OCI-LY3 (cell line): Measurements from ENCODE around the gene ARSJ.

Experiments used
- H2AFZ ChIP-seq: fragments of 200-600, 300-600 bp; shearing (Covaris generic); 2 replicates; pipeline ENCODE4 v1.6.0; 2014; ENCODE audit warnings: antibody characterized with exemption, low read depth, low read length
- H3K27ac ChIP-seq: fragments of 200-600, 300-600 bp; sonication (generic); 2 replicates; pipeline ENCODE4 v1.5.1; 2014; ENCODE audit warnings: mild to moderate bottlenecking, low read length, moderate library complexity, mixed read lengths
- H3K27me3 ChIP-seq: fragments of 200-600, 300-600 bp; sonication (generic); 2 replicates; pipeline ENCODE4 v1.6.1; 2014; ENCODE audit warnings: low read depth, low read length, mixed read lengths
- H3K36me3 ChIP-seq: fragments of 200-600, 300-600 bp; sonication (generic); replicated peaks from 2 replicates; pipeline ENCODE3; 2014; ENCODE audit warnings: low read depth, low read length, mixed read lengths
- H3K4me1 ChIP-seq: fragments of 300-600, 200-600 bp; sonication (generic); 2 replicates; pipeline ENCODE4 v1.6.1; 2014; ENCODE audit warnings: low read length, mixed read lengths
- H3K4me2 ChIP-seq: fragments of 200-600, 300-600 bp; sonication (generic); 2 replicates; pipeline ENCODE4 v1.6.1; 2014; ENCODE audit warnings: low read length, mixed read lengths
- H3K4me3 ChIP-seq: fragments of 300-600, 200-600 bp; sonication (generic); 2 replicates; pipeline ENCODE4 v1.5.1; 2014; ENCODE audit warnings: antibody characterized with exemption, mild to moderate bottlenecking, low read length, moderate library complexity
- H3K79me2 ChIP-seq: fragments of 300-600, 200-600 bp; shearing (Covaris generic); 2 replicates; pipeline ENCODE4 v1.6.1; 2014; ENCODE audit warnings: mild to moderate bottlenecking, low read length, mixed read lengths
- H3K9ac ChIP-seq: fragments of 300-600, 200-600 bp; shearing (Covaris generic); 2 replicates; pipeline ENCODE4 v1.6.0; 2014; ENCODE audit warnings: mild to moderate bottlenecking, low read length, moderate library complexity
- H3K9me3 ChIP-seq: fragments of 200-600, 300-600 bp; shearing (Covaris generic); 2 replicates; pipeline ENCODE4 v1.6.1; 2014; ENCODE audit warnings: low read length, mixed read lengths; ENCODE audit not compliant: insufficient read depth
- H4K20me1 ChIP-seq: fragments of 200-600, 300-600 bp; sonication (generic); 2 replicates; pipeline ENCODE4 v1.6.1; 2016; ENCODE audit warnings: low read length, mixed read lengths; ENCODE audit not compliant: insufficient read depth
- CTCF ChIP-seq: fragments of 200-600, 300-600 bp; sonication (generic); IDR thresholded peaks from 2 replicates; pipeline ENCODE4 v1.5.1; 2014; ENCODE audit warnings: antibody characterized with exemption, low read length, low read depth
- EZH2phosphoT487 ChIP-seq: fragments of 200-600 bp; shearing (Covaris generic); IDR thresholded peaks from 2 replicates; pipeline ENCODE4 v1.6.1; 2018; ENCODE audit warnings: antibody characterized with exemption, mixed run types, low read depth

ARSJ gene

GRCh38 chr4:113997206-113997605 lies 17.8 kb upstream of the ARSJ start:
- no peak for TF ChIP-seq CTCF
- no peak for TF ChIP-seq EZH2phosphoT487
- no peak overlapping the region for H3K9ac ChIP-seq
- no peaks in the 10 kb centered on the region for H3K27me3 ChIP-seq
- H3K4me2 ChIP-seq, result no peak overlapping the region
- no peak overlapping the region for H3K4me3 ChIP-seq
- H3K9me3 ChIP-seq, result no peaks in the 10 kb centered on the region
- no peaks in the 10 kb centered on the region for H4K20me1 ChIP-seq
- H3K36me3 ChIP-seq, result no peaks in the 10 kb centered on the region
- H3K27ac ChIP-seq, result no peak overlapping the region
- no peaks in the 10 kb centered on the region for H3K79me2 ChIP-seq
- H2AFZ ChIP-seq, result no peak overlapping the region
- no peaks in the 10 kb centered on the region for H3K4me1 ChIP-seq

- no peak overlapping the region for H3K27ac ChIP-seq
- H3K9ac ChIP-seq, result no peak overlapping the region
- H4K20me1 ChIP-seq, result no peaks in the 10 kb centered on the region
- no peaks in the 10 kb centered on the region for H3K4me1 ChIP-seq
- no peak overlapping the region for H2AFZ ChIP-seq
- no peaks in the 10 kb centered on the region for H3K9me3 ChIP-seq
- TF ChIP-seq EZH2phosphoT487 (no peak), CTCF (no peak)
- no peaks in the 10 kb centered on the region for H3K27me3 ChIP-seq
- no peaks in the 10 kb centered on the region for H3K36me3 ChIP-seq
- H3K79me2 ChIP-seq, result no peaks in the 10 kb centered on the region
- no peak overlapping the region for H3K4me2 ChIP-seq
- H3K4me3 ChIP-seq, result no peak overlapping the region
Observed at GRCh38 chr4:113996599-113997177, 17.2 kb upstream of the ARSJ start.

GRCh38 chr4:113993887-113994286 lies 14.4 kb upstream of the ARSJ start:
- Histone ChIP-seq H3K4me1 (no peaks in the 10 kb centered on the region), H4K20me1 (no peaks in the 10 kb centered on the region), H3K27me3 (no peaks in the 10 kb centered on the region), H3K27ac (no peak overlapping the region), H2AFZ (0 out of 2 replicates have a peak overlapping the region, but pooled peaks have one; percentile 60), H3K9me3 (no peaks in the 10 kb centered on the region), H3K4me2 (no peak overlapping the region), H3K9ac (no peak overlapping the region), H3K4me3 (no peak overlapping the region), H3K79me2 (no peaks in the 10 kb centered on the region), H3K36me3 (no peaks in the 10 kb centered on the region)
- no peak for TF ChIP-seq EZH2phosphoT487
- no peak for TF ChIP-seq CTCF

GRCh38 chr4:113990886-113991285 lies 11.4 kb upstream of the ARSJ start:
- Histone ChIP-seq H2AFZ (no peak overlapping the region), H3K27me3 (no peaks in the 10 kb centered on the region), H3K9me3 (no peaks in the 10 kb centered on the region), H3K36me3 (no peaks in the 10 kb centered on the region), H3K79me2 (no peaks in the 10 kb centered on the region), H3K4me1 (no peaks in the 10 kb centered on the region), H3K4me3 (no peak overlapping the region), H3K27ac (no peak overlapping the region), H3K9ac (no peak overlapping the region), H4K20me1 (no peaks in the 10 kb centered on the region), H3K4me2 (no peak overlapping the region)
- TF ChIP-seq CTCF, result no peak
- TF ChIP-seq EZH2phosphoT487, result no peak
